Sigmoid colon (tissue), 7 donors: ENCODE data around the gene DERA. TPM values are rescaled to one million over a fixed set of nuclear protein-coding genes. Genes with fewer than 3 reads are reported as not detected.
"Not testable (repeated sequence)": the region's sequence is repeated elsewhere in the genome, so short reads cannot be mapped to it uniquely, and the experiment has no call there.

Experiments
- DNase-seq: peaks from one replicate; pipeline ENCODE4 v3.0.0-alpha.2; 2019
- H3K27ac ChIP-seq, 4 donors: fragments of 200-600 bp; sonication (generic); one replicate each; pipeline ENCODE4 v1.5.1; 2016 to 2019; ENCODE audit warnings: mild to moderate bottlenecking in 1 of 4
- H3K27me3 ChIP-seq, 3 donors: fragments of 200-600 bp; sonication (generic); one replicate each; pipeline ENCODE4 v1.5.1; 2019; ENCODE audit warnings: mild to moderate bottlenecking in 1 of 3
- H3K36me3 ChIP-seq, 4 donors: fragments of 200-600 bp; sonication (generic); one replicate each; pipeline ENCODE4 v1.5.1; 2016 to 2019
- H3K4me1 ChIP-seq, 4 donors: fragments of 200-600 bp; sonication (generic); one replicate each; pipeline ENCODE4 v1.5.1; 2017 to 2019
- H3K4me3 ChIP-seq, 4 donors: fragments of 200-600 bp; sonication (generic); one replicate each; pipeline ENCODE4 v1.5.1; 2017 to 2019; ENCODE audit warnings: mild to moderate bottlenecking in 2 of 4, moderate library complexity in 1 of 4
- H3K9me3 ChIP-seq, 4 donors: fragments of 200-600 bp in 3 of 4; sonication (generic) in 3 of 4; one replicate each; pipeline versions ENCODE4 v1.5.1 to v1.6.1; 2013 to 2019
- CTCF ChIP-seq, 4 experiments: fragments of 450-650 bp in 3 of 4; fragments of 200-600 bp in 1 of 4; IDR thresholded peaks; one replicate each; pipeline ENCODE4 v1.5.1; 2016 to 2019; ENCODE audit warnings: antibody characterized with exemption in 4 of 4, mild to moderate bottlenecking in 3 of 4, moderate library complexity in 2 of 4
- EP300 ChIP-seq, 4 donors: sonication (generic); formaldehyde crosslinking; IDR thresholded peaks; one replicate each; pipeline ENCODE4 v1.6.1; 2017; ENCODE audit warnings: antibody characterized with exemption in 4 of 4
- POLR2A ChIP-seq, 2 donors: fragments of 450-650 bp; IDR thresholded peaks; one replicate each; pipeline ENCODE4 v1.6.1; 2016; ENCODE audit warnings: antibody characterized with exemption in 2 of 2, mild to moderate bottlenecking in 2 of 2, moderate library complexity in 2 of 2
- POLR2AphosphoS5 ChIP-seq, 4 donors: sonication (generic); formaldehyde crosslinking; IDR thresholded peaks; one replicate each; pipeline ENCODE4 v1.6.1; 2017; ENCODE audit warnings: antibody characterized with exemption in 4 of 4
- WGBS, 2 donors: extraction: QIAGEN DNeasy Blood & Tissue Kit; methylation state at CpG; one replicate each; pipeline ENCODE4 v1.1.7; 2013; 5-methylcytosine and 5-hydroxymethylcytosine counted together
- intact Hi-C: fragments of 100-400 bp; cut with DNase I; formaldehyde crosslinking; loops from one replicate; pipeline ENCODE4 v1.15.1; 2023
- polyA plus RNA-seq, 3 donors: library from polyadenylated mRNA; stranded (reverse); fragments of 200-250 nt; gene quantifications; one replicate each; pipeline ENCODE4 v1.2.3, GENCODE V29; 2013
- total RNA-seq, 4 donors: library from RNA; depleted of rRNA; stranded (reverse); fragments of >200 nt; gene quantifications; one replicate each; pipeline ENCODE4 v1.1.0, GENCODE V29; 2016
- donor health status: healthy with polysubstance abuse.
- donor health status: Bipolar disorder and iron deficiency.
- donor health status: healthy.

DERA gene
- total and polyA plus RNA-seq, 7 donors: 26.6 to 106 (median 46.4) TPM

- Histone ChIP-seq H3K27ac (no peak overlapping the region), H3K4me3 (no peak overlapping the region), H3K4me1 (peaks cover 0 to 3% (median 0%) of the 10 kb centered on the region in 4 donors), H3K36me3 (peaks cover 0 to 53% (median 2%) of the 10 kb centered on the region in 4 donors), H3K9me3 (peaks cover 0 to 3% (median 1%) of the 10 kb centered on the region in 4 donors), H3K27me3 (no peaks in the 10 kb centered on the region)
- 35 to 76% methylated on average over 6 of the region's 6 CpGs for WGBS, 2 donors
- no peak for DNase-seq
- TF ChIP-seq EP300 (IDR thresholded peaks at IDR 0.05) (no peak), POLR2AphosphoS5 (IDR thresholded peaks at IDR 0.05) (no peak), CTCF (IDR thresholded peaks at IDR 0.05) (no peak), POLR2A (IDR thresholded peaks at IDR 0.05) (no peak)
- intact Hi-C loops: no loop called here
Observed at GRCh38 chr12:16037533-16037932, 126.4 kb downstream of the DERA start.

DNA sequence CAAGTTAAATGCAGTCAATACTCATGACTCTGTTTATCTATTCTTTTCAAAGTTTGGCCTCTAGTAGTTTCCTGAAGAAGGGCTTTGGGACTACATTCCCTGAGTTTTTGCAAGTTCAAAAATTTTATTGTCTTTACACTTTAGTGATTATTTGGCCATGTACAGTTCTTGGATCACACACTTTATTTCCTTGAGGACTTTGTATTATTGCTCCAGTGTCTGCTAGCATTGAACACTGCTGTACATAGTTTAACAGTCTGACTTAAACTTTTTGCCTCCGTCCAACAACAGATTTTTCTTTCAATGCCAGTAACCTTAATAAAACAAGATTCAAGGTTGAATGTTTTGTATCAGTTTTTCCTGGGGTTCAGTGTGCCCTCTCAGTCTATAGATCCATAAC is 132.3 kb downstream of the DERA start:
- Histone ChIP-seq H3K4me3 (no peak overlapping the region), H3K4me1 (no peaks in the 10 kb centered on the region), H3K27ac (no peak overlapping the region), H3K9me3 (peaks cover 0 to 7% (median 6%) of the 10 kb centered on the region in 4 donors), H3K27me3 (no peaks in the 10 kb centered on the region), H3K36me3 (peaks cover 0 to 17% (median 0%) of the 10 kb centered on the region in 4 donors)
- TF ChIP-seq EP300 (IDR thresholded peaks at IDR 0.05) (no peak), POLR2A (IDR thresholded peaks at IDR 0.05) (no peak), POLR2AphosphoS5 (IDR thresholded peaks at IDR 0.05) (no peak), CTCF (IDR thresholded peaks at IDR 0.05) (no peak)
- no peak for DNase-seq
- intact Hi-C loops: no loop called here
- 24 to 68% methylated on average over 1 of the region's 1 CpG for WGBS, 2 donors

DNA sequence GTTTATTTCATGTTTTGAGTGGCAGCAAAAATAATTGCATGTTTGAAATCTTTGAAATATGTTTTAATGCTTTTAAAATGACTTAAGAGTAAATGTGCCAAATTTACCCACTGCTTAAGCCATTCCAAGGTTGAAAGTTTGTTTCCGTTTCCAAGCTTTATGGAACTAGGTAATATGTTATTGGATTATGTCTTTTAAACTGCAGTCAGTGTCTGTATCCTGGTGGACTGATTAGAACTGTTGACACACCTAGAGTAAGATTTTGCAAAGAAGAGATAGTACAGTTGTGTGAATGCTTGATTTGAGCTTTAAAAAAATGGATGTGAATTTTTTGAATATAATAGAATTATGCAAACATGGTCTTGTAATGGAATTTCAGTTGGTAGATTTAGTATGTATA is 135.1 kb downstream of the DERA start:
- peaks cover 0 to 7% (median 6%) of the 10 kb centered on the region in 4 donors for H3K9me3 ChIP-seq
- 15 to 71% methylated on average over 1 of the region's 1 CpG for WGBS, 2 donors
- no peaks in the 10 kb centered on the region for H3K4me1 ChIP-seq
- H3K4me3 ChIP-seq: no peak overlapping the region
- no peak for DNase-seq
- H3K27me3 ChIP-seq: no peaks in the 10 kb centered on the region
- no peak overlapping the region for H3K27ac ChIP-seq
- no peak for TF ChIP-seq POLR2AphosphoS5 (IDR thresholded peaks at IDR 0.05)
- no peak for TF ChIP-seq POLR2A (IDR thresholded peaks at IDR 0.05)
- no peak for TF ChIP-seq EP300 (IDR thresholded peaks at IDR 0.05)
- TF ChIP-seq CTCF (IDR thresholded peaks at IDR 0.05): no peak
- intact Hi-C loops: no loop called here
- no peaks in the 10 kb centered on the region for H3K36me3 ChIP-seq

DNA sequence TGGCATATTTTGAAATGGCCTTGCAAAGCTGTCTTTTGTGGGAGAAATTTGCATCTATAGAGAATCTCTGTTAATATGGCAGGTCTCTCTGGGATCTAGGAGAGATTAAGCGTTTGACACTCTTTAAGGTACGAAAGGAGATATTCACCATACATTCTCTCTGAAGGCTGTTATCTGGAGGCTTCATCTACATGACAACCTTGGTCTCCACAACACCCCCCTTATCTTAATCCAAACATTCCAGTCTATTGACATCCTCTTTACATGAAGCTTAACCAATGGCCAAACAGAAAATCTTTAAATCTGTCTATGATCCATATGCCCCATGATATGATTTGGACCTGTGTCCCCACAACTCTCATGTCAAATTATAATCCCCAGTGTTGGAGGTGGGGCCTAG is 137.4 kb downstream of the DERA start:
- no peak for DNase-seq
- H3K4me1 ChIP-seq: no peaks in the 10 kb centered on the region
- WGBS, 2 donors: 97 to 99% methylated on average over 2 of the region's 2 CpGs
- H3K36me3 ChIP-seq: no peaks in the 10 kb centered on the region
- no peak overlapping the region for H3K4me3 ChIP-seq
- intact Hi-C loops: no loop called here
- no peaks in the 10 kb centered on the region for H3K27me3 ChIP-seq
- no peak overlapping the region for H3K27ac ChIP-seq
- TF ChIP-seq EP300 (IDR thresholded peaks at IDR 0.05) (no peak), POLR2A (IDR thresholded peaks at IDR 0.05) (no peak), CTCF (IDR thresholded peaks at IDR 0.05) (no peak), POLR2AphosphoS5 (IDR thresholded peaks at IDR 0.05) (no peak)
- peaks cover 0 to 7% (median 3%) of the 10 kb centered on the region in 4 donors for H3K9me3 ChIP-seq

GRCh38 chr12:16056910-16057309 is 145.8 kb downstream of the DERA start:
- intact Hi-C loops: no loop called here
- no peaks in the 10 kb centered on the region for H3K27me3 ChIP-seq
- H3K4me1 ChIP-seq: no peaks in the 10 kb centered on the region
- no peak overlapping the region for H3K27ac ChIP-seq
- TF ChIP-seq CTCF (IDR thresholded peaks at IDR 0.05): no peak
- no peaks in the 10 kb centered on the region for H3K36me3 ChIP-seq
- H3K4me3 ChIP-seq: no peak overlapping the region
- WGBS, 2 donors: 90 to 93% methylated on average over 6 of the region's 6 CpGs
- DNase-seq: no peak
- H3K9me3 ChIP-seq: peaks cover 0 to 4% (median 0%) of the 10 kb centered on the region in 4 donors

DNA sequence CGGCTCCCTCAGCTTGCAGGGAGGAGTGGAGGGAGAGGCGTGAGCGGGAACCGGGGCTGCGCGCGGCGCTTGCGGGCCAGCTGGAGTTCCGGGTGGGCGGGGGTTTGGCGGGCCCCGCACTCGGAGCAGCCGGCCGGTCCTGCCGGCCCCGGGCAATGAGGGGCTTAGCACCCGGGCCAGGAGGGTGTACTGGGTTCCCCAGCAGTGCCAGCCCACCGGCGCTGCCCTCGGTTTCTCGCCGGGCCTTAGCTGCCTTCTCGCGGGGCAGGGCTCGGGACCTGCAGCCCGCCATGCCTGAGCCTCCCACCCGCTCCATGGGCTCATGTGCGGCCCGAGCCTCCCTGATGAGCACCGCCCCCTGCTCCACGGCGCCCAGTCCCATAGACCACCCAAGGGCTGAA is 146.2 kb downstream of the DERA start:
- intact Hi-C loops, H3K27me3 ChIP-seq, H3K4me3 ChIP-seq, H3K9me3 ChIP-seq, H3K36me3 ChIP-seq, H3K27ac ChIP-seq, H3K4me1 ChIP-seq, DNase-seq: not testable (repeated sequence)
- 93% methylated on average over 34 of the region's 34 CpGs for WGBS, 2 donors
